H1 (cell line): Measurements from ENCODE around the gene MTERF1. TPM values are rescaled to one million over a fixed set of nuclear protein-coding genes. Genes with fewer than 3 reads are reported as not detected.

Source experiments
- polyA plus RNA-seq, 7 experiments: library from polyadenylated mRNA; depleted of rRNA in 3 of 7; stranded (reverse) in 5 of 7; unstranded in 2 of 7; fragments of >200 nt in 5 of 7; fragments of 200-250 nt in 2 of 7; gene quantifications; 1 replicate in 5 of 7; 2 replicates in 1 of 7; 4 replicates in 1 of 7; pipeline versions ENCODE4 v1.2.1 to v1.2.3, GENCODE V29; 2011 to 2013; ENCODE audit warnings: missing spikeins in 2 of 7, mixed read lengths in 2 of 7
- total RNA-seq: library from RNA; stranded (reverse); fragmentation: NEBNext Ultra II Directional; extraction: Animal tissue kit (Norgen Biotek cat#: 25700); gene quantifications from 2 replicates; pipeline ENCODE4 v1.2.1, GENCODE V29; 2021

Gene MTERF1
- total and polyA plus RNA-seq, 2 of the 8 experiments (the other 6 are each of a cell fraction or from before 2014, with no cell fraction given) = 4.5 to 12.6 TPM

Other genes with a start within 250 kb of the MTERF1 start
- 25.2 and 26.3 TPM in 2 replicates for gene AKAP9, start 60.2 kb upstream of the MTERF1 start, total RNA-seq
- gene AKAP9, start 60.2 kb upstream of the MTERF1 start, polyA plus RNA-seq (2011; rRNA removed) = 2.9 and 6.2 TPM in 2 replicates